HG02623 (cell line): ENCODE measurements around the gene ACKR3.

Experiments used
- ATAC-seq: cut with Tn5 transposase; IDR thresholded peaks from one replicate; pipeline ENCODE4 v1.9.1; 2021; ENCODE audit warnings: moderate library complexity; ENCODE audit not compliant: unreplicated experiment

Gene ACKR3

GRCh38 chr2:236607471-236608187 lies 38.0 kb downstream of the ACKR3 start:
- ATAC-seq: no peak

- ATAC-seq: no peak
Observed at GRCh38 chr2:236608188-236608525, 38.5 kb downstream of the ACKR3 start.

- no peak for ATAC-seq
Observed at GRCh38 chr2:236608710-236609109, 39.1 kb downstream of the ACKR3 start.

GRCh38 chr2:236610991-236611821 lies 41.6 kb downstream of the ACKR3 start:
- ATAC-seq: no peak

GRCh38 chr2:236612737-236613136 lies 43.1 kb downstream of the ACKR3 start:
- ATAC-seq: no peak

- ATAC-seq: no peak
Observed at GRCh38 chr2:236613612-236614011, 44.0 kb downstream of the ACKR3 start.

GRCh38 chr2:236614551-236614950 lies 44.9 kb downstream of the ACKR3 start:
- no peak for ATAC-seq

GRCh38 chr2:236616031-236616430 lies 46.4 kb downstream of the ACKR3 start:
- ATAC-seq: no peak

GRCh38 chr2:236616624-236617023 lies 47.0 kb downstream of the ACKR3 start:
- ATAC-seq: no peak

- ATAC-seq: no peak
Observed at GRCh38 chr2:236617221-236617737, 47.7 kb downstream of the ACKR3 start.

- no peak for ATAC-seq
Observed at GRCh38 chr2:236617796-236618195, 48.2 kb downstream of the ACKR3 start.

- ATAC-seq: no peak
Observed at GRCh38 chr2:236618370-236618769, 48.7 kb downstream of the ACKR3 start.

GRCh38 chr2:236619910-236620612 lies 50.4 kb downstream of the ACKR3 start:
- no peak for ATAC-seq

- ATAC-seq: no peak
Observed at GRCh38 chr2:236621786-236622185, 52.2 kb downstream of the ACKR3 start.

- no peak for ATAC-seq
Observed at GRCh38 chr2:236622201-236622600, 52.6 kb downstream of the ACKR3 start.

GRCh38 chr2:236622660-236623059 lies 53.0 kb downstream of the ACKR3 start:
- ATAC-seq: no peak

- ATAC-seq: no peak
Observed at GRCh38 chr2:236623816-236624215, 54.2 kb downstream of the ACKR3 start.

- ATAC-seq: no peak
Observed at GRCh38 chr2:236625156-236625690, 55.6 kb downstream of the ACKR3 start.

GRCh38 chr2:236626391-236627150 lies 56.9 kb downstream of the ACKR3 start:
- no peak for ATAC-seq

GRCh38 chr2:236627193-236627592 lies 57.6 kb downstream of the ACKR3 start:
- ATAC-seq: no peak

- no peak for ATAC-seq
Observed at GRCh38 chr2:236627841-236628240, 58.2 kb downstream of the ACKR3 start.
